Hepatocyte (in vitro differentiated cells): Measurements from ENCODE around the gene SLC6A8. TPM values are rescaled to one million over a fixed set of nuclear protein-coding genes. Genes with fewer than 3 reads are reported as not detected.

Experiments used
- DNase-seq: peaks from one replicate; pipeline ENCODE4 v3.0.0-alpha.2; 2016; ENCODE audit warnings: low spot score
- H2AFZ ChIP-seq: fragments of 200-600 bp; sonication (generic); 2 replicates; pipeline ENCODE4 v1.6.0; 2016; ENCODE audit warnings: antibody characterized with exemption, mild to moderate bottlenecking
- H3K27ac ChIP-seq: fragments of 200-600 bp; sonication (generic); 2 replicates; pipeline ENCODE4 v1.5.1; 2016; ENCODE audit warnings: mild to moderate bottlenecking
- H3K27me3 ChIP-seq: fragments of 200-600 bp; sonication (generic); 2 replicates; pipeline ENCODE4 v1.6.1; 2016
- H3K36me3 ChIP-seq: fragments of 200-600 bp; sonication (generic); replicated peaks from 2 replicates; pipeline ENCODE4 v1.5.1; 2016; ENCODE audit warnings: low read depth; ENCODE audit not compliant: insufficient read depth
- H3K4me1 ChIP-seq: fragments of 200-600 bp; sonication (generic); 2 replicates; pipeline ENCODE4 v1.5.1; 2016; ENCODE audit warnings: mild to moderate bottlenecking, moderate library complexity; ENCODE audit not compliant: insufficient read depth
- H3K4me2 ChIP-seq: fragments of 200-600 bp; sonication (generic); 2 replicates; pipeline ENCODE4 v1.6.0; 2016
- H3K4me3 ChIP-seq: fragments of 200-600 bp; sonication (generic); 2 replicates; pipeline ENCODE4 v1.5.1; 2016; ENCODE audit warnings: mild to moderate bottlenecking
- H3K79me2 ChIP-seq: fragments of 200-600 bp; sonication (generic); 2 replicates; pipeline ENCODE4 v1.6.0; 2017; ENCODE audit warnings: mild to moderate bottlenecking
- H3K9me2 ChIP-seq: fragments of 200-600 bp; sonication (generic); replicated peaks from 2 replicates; pipeline ENCODE4 v1.6.0; 2017; ENCODE audit warnings: mild to moderate bottlenecking; ENCODE audit not compliant: insufficient read depth
- H3K9me3 ChIP-seq: fragments of 200-600 bp; sonication (generic); 2 replicates; pipeline ENCODE4 v1.5.1; 2016; ENCODE audit warnings: low read depth, mild to moderate bottlenecking
- H4K20me1 ChIP-seq: fragments of 200-600 bp; sonication (generic); 2 replicates; pipeline ENCODE4 v1.6.0; 2016; ENCODE audit warnings: mild to moderate bottlenecking; ENCODE audit not compliant: insufficient read depth, poor library complexity, severe bottlenecking
- EZH2 ChIP-seq: fragments of 200-600 bp; sonication (generic); IDR thresholded peaks from 2 replicates; pipeline ENCODE4 v1.6.1; 2016; ENCODE audit warnings: antibody characterized with exemption, mild to moderate bottlenecking, borderline replicate concordance
- EZH2phosphoT487 ChIP-seq: fragments of 200-600 bp; sonication (generic); IDR thresholded peaks from one replicate; pipeline ENCODE4 v1.6.1; 2018; ENCODE audit warnings: antibody characterized with exemption, mild to moderate bottlenecking, low read depth, moderate library complexity; ENCODE audit not compliant: unreplicated experiment, severe bottlenecking
- WGBS: methylation state at CpG from one replicate; pipeline ENCODE4 v1.1.6; 2016; ENCODE audit warnings: low lambda C conversion rate; ENCODE audit errors: missing lambda C conversion rate; 5-methylcytosine and 5-hydroxymethylcytosine counted together
- polyA plus RNA-seq: library from polyadenylated mRNA; unstranded; fragments of >200 nt; fragmentation: Nextera tagmentation; extraction: Ambion mirVana; gene quantifications from 2 replicates; pipeline ENCODE4 v1.2.1, GENCODE V29; 2016
- total RNA-seq: library from RNA; depleted of rRNA; stranded (reverse); fragments of >200 nt; gene quantifications from 2 replicates; pipeline ENCODE4 v1.2.3, GENCODE V29; 2014
- TF ChIP-seq, protein P1 (sequence below): fragments of 200-600 bp; sonication (generic); IDR thresholded peaks from 2 replicates; pipeline ENCODE4 v1.5.1; 2016; ENCODE audit warnings: antibody characterized with exemption, mild to moderate bottlenecking; ENCODE audit not compliant: poor library complexity

The SLC6A8 gene
- total and polyA plus RNA-seq, 2 experiments from 2014 or later: 28.4 to 36.7 TPM

DNA sequence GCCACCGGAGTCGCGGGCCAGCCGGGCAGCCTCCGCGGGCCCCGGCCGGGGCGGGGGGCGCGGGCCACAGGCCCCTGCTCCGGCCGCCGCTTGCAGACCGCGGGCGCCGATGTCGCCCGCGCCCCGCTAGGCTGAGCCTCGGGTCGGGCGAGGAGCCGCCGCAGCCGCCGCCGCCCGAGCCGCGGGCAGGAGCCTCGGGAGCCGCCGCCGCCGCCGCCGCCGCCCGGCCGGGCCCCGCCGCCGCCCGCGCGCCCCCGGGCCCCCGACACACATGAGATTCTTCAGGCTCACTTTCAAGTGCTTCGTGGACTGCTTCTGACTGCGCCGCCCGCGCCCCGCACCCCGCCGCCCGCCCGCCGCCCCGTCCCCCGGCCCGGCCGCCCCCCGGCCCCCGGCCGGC, 345 bp downstream of the SLC6A8 start:
- TF ChIP-seq EZH2phosphoT487 (no peak), EZH2 (no peak)
- TF ChIP-seq, protein P1, sequence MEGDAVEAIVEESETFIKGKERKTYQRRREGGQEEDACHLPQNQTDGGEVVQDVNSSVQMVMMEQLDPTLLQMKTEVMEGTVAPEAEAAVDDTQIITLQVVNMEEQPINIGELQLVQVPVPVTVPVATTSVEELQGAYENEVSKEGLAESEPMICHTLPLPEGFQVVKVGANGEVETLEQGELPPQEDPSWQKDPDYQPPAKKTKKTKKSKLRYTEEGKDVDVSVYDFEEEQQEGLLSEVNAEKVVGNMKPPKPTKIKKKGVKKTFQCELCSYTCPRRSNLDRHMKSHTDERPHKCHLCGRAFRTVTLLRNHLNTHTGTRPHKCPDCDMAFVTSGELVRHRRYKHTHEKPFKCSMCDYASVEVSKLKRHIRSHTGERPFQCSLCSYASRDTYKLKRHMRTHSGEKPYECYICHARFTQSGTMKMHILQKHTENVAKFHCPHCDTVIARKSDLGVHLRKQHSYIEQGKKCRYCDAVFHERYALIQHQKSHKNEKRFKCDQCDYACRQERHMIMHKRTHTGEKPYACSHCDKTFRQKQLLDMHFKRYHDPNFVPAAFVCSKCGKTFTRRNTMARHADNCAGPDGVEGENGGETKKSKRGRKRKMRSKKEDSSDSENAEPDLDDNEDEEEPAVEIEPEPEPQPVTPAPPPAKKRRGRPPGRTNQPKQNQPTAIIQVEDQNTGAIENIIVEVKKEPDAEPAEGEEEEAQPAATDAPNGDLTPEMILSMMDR: no peak
- no peaks in the 10 kb centered on the region for H3K36me3 ChIP-seq
- no peak overlapping the region for H3K4me2 ChIP-seq
- H3K9me3 ChIP-seq: no peaks in the 10 kb centered on the region
- H3K4me3 ChIP-seq: no peak overlapping the region
- no peaks in the 10 kb centered on the region for H3K9me2 ChIP-seq
- no CpG with 5 or more reads among the region's 69 CpGs for WGBS
- no peak overlapping the region for H3K27ac ChIP-seq
- no peak overlapping the region for H2AFZ ChIP-seq
- H3K4me1 ChIP-seq: peaks cover 10% of the 10 kb centered on the region
- H3K79me2 ChIP-seq: no peaks in the 10 kb centered on the region
- no peak for DNase-seq
- no peaks in the 10 kb centered on the region for H3K27me3 ChIP-seq
- H4K20me1 ChIP-seq: peaks cover 2% of the 10 kb centered on the region

DNA sequence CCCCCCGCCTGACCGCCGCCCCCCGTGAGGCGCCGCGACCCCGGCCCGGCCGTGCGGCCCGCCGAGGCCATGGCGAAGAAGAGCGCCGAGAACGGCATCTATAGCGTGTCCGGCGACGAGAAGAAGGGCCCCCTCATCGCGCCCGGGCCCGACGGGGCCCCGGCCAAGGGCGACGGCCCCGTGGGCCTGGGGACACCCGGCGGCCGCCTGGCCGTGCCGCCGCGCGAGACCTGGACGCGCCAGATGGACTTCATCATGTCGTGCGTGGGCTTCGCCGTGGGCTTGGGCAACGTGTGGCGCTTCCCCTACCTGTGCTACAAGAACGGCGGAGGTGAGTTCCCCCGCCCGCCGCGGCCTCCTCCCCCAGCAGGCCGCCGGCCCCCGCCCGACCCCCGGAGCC, 780 bp downstream of the SLC6A8 start:
- H3K27me3 ChIP-seq: no peaks in the 10 kb centered on the region
- peak overlapping the region; percentile 13 for H3K4me3 ChIP-seq
- peak overlapping the region; percentile 76 for H3K4me2 ChIP-seq
- H3K4me1 ChIP-seq: peaks cover 10% of the 10 kb centered on the region
- no peak overlapping the region for H2AFZ ChIP-seq
- H3K36me3 ChIP-seq: no peaks in the 10 kb centered on the region
- TF ChIP-seq EZH2 (no peak), EZH2phosphoT487 (no peak)
- TF ChIP-seq, protein P1: no peak
- H4K20me1 ChIP-seq: peaks cover 2% of the 10 kb centered on the region
- DNase-seq: no peak
- no peak overlapping the region for H3K27ac ChIP-seq
- H3K9me2 ChIP-seq: no peaks in the 10 kb centered on the region
- 21% methylated on average over 25 of the region's 57 CpGs for WGBS
- no peaks in the 10 kb centered on the region for H3K9me3 ChIP-seq
- H3K79me2 ChIP-seq: no peaks in the 10 kb centered on the region

DNA sequence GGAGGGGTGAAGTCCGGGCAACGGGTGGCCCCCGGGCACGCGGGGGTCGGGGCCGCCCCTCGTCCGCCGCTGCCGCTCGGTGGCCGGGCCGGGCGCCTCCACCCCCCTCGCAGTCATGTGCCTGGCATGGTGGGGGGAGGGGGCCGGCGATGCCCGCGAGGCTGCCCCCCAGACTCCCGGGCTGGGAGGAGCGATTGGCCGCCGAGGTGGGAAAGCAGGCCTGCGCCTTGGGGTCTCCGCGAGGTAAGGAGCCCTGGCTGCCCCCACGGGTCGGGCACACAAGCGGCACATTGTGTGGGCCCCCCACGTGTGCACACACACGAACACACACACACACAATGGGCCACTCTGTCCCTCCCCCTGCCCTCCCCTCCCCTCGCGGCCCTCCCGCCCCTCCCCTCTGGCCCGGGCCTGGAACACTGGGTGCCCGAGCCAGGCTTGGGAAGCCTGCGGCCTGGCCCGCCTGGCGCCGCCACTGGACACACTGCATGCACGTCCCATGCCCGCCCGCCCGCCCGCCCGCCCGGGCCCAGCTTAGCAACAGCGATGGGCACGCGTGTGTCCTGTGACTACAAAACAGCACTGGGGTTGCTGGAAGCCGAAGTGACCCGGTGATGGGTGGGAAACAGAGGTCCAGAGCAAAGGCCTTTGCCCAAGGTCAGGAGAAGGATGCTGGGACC, 1.3 kb downstream of the SLC6A8 start:
- Histone ChIP-seq H3K79me2 (no peaks in the 10 kb centered on the region), H3K9me3 (no peaks in the 10 kb centered on the region), H2AFZ (no peak overlapping the region), H3K27me3 (no peaks in the 10 kb centered on the region), H3K27ac (no peak overlapping the region), H3K4me2 (peak overlapping the region; percentile 76), H3K9me2 (no peaks in the 10 kb centered on the region), H3K36me3 (no peaks in the 10 kb centered on the region), H4K20me1 (peaks cover 2% of the 10 kb centered on the region), H3K4me3 (peak overlapping the region; percentile 13), H3K4me1 (peaks cover 10% of the 10 kb centered on the region)
- no peak for TF ChIP-seq EZH2
- no peak for TF ChIP-seq EZH2phosphoT487
- TF ChIP-seq, protein P1: no peak
- DNase-seq: no peak
- 64% methylated on average over 7 of the region's 53 CpGs for WGBS
